D721Med (cell line): ENCODE results near the gene RCVRN.

Experiments used
- DNase-seq: peaks from one replicate; pipeline ENCODE4 v3.0.0; 2011; ENCODE audit warnings: low spot score; ENCODE audit not compliant: insufficient read length
- FAIRE-seq: peaks from 2 replicates; lab custom pipeline; 2011; peaks lifted over from hg19 to GRCh38; lab: Jason Lieb, UNC
- TF ChIP-seq, protein P1 (sequence below): IDR thresholded peaks from 2 replicates; pipeline ENCODE4 v1.5.1; 2012; ENCODE audit warnings: mild to moderate bottlenecking, control low read depth; ENCODE audit not compliant: insufficient read depth; ENCODE audit errors: missing control alignments

Gene RCVRN

DNA sequence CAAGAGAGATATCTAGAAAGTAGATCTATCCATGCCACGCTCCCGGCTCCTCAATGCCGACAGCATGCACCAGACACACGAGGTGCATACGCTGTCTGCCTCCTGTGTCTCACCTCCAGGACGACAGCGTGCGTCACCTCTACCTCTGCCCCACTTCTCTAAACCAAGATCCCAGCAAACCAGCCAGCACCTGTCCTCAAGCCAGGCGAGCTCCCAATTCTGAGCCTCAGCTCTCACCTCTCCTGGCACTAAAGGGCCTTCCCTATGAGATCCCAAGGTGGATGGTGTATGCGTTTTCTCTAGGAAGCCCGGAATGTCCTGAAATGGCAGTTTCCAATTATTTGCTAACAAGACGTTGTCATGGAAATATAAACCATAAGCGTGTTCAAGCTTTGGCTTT is 36.2 kb upstream of the RCVRN start:
- TF ChIP-seq, protein P1, sequence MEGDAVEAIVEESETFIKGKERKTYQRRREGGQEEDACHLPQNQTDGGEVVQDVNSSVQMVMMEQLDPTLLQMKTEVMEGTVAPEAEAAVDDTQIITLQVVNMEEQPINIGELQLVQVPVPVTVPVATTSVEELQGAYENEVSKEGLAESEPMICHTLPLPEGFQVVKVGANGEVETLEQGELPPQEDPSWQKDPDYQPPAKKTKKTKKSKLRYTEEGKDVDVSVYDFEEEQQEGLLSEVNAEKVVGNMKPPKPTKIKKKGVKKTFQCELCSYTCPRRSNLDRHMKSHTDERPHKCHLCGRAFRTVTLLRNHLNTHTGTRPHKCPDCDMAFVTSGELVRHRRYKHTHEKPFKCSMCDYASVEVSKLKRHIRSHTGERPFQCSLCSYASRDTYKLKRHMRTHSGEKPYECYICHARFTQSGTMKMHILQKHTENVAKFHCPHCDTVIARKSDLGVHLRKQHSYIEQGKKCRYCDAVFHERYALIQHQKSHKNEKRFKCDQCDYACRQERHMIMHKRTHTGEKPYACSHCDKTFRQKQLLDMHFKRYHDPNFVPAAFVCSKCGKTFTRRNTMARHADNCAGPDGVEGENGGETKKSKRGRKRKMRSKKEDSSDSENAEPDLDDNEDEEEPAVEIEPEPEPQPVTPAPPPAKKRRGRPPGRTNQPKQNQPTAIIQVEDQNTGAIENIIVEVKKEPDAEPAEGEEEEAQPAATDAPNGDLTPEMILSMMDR: no peak
- no peak for FAIRE-seq
- DNase-seq: no peak

DNA sequence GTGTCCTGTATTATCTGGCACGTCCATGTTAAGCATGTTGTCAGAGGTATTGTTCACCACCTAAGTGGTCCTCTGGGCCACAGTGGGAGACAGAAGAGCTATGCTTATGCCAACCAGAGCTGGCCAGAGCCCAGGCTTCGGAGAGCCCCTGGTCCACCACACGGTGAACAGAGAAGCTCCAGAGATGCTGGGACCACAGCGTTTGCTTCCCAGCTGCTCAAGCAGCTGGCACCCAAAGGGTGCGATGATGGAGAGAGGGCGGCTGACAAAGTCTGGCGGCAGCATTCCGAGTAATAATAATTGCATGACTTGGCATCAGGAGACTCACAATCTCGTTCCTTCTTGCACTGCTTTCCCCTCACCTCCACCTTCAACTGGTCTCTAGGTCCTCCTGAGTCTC is 35.8 kb upstream of the RCVRN start:
- DNase-seq: no peak
- FAIRE-seq: no peak
- TF ChIP-seq, protein P1: no peak

DNA sequence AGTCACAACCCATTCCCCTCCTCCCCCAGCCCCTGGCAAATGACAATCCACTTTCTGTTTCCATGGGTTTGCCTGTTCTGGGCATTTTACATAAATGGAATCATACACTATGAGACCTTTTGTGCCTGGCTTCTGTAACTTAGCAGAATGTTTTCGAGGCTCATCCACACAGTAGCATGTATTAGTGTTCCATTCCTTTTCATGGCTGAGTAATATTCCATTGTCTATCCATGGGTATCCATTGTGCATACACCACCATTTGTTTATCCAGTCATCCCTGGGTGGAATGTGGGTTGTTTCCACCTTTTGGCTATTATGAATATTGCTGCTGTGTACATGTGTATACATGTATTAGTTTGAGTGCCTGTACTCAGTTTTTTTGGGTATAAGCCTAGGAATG is 33.7 kb upstream of the RCVRN start:
- TF ChIP-seq, protein P1: no peak
- no peak for FAIRE-seq

DNA sequence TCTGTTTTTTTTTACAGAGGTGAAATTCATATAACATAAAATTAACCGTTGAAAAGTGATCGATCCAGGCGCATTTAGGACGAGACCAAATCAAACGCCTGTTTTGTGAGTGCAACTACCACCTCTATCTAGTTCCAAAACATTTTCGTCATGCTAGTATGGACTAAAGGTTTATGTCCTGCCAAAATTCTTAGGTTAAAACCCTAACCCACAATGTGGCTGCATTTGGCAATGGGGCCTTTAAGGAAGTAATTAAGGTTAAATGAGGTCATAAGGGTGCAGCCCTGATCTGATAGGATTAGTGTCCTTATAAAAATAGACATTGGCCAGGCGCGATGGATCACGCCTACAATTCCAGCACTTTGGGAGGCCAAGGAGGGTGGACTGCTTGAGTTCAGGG is 32.8 kb upstream of the RCVRN start:
- TF ChIP-seq, protein P1: no peak
- DNase-seq (no peak), FAIRE-seq (no peak)

More for the DNA sequence above, 33.7 kb upstream of the RCVRN start:
- DNase-seq: no peak

DNA sequence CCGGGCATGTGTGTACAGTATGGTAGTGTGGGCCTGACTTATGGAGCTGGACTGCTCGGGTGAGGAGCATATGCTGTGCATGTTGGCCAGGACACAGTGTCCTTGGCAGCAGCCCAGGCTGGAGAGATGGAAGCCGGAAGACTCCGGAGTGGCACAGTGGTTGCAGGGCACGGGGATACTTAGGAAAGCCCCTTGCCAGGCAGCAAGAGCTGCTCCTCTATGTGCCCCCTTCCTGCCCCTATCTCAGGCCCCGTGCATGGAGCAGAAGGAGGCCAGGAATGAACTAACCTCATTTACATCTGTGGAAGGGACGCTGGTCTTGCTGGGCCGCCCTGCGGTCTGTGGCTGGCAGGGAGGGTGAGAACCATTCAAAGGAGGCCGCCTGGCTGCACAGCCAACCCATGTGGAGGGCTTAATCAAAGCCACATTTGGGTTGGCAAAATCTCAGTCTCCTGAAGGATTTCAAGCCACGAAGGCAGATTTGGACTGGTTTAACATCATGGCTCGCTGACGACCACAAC is 32.2 kb upstream of the RCVRN start:
- FAIRE-seq (no peak), DNase-seq (no peak)
- TF ChIP-seq, protein P1: no peak

DNA sequence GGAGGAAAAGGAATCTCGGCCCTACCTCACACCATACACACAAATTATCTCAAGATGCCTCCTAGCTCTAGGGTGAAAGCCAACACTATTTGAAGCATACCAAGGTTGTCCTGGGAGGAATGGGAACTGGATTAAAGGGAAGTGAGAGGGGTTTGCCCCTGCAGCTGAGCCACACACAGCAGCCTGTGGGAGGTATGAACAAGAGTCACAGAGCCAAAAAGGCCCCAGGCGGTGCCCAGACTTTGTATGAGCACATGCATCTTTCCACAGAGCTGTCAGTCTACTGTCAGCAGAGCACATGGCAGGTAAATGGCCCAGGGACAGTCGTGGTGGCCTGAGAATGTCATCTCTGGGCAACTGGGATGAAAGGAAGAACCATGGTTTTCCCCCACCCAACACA is 31.0 kb upstream of the RCVRN start:
- DNase-seq (no peak), FAIRE-seq (no peak)
- TF ChIP-seq, protein P1: no peak

DNA sequence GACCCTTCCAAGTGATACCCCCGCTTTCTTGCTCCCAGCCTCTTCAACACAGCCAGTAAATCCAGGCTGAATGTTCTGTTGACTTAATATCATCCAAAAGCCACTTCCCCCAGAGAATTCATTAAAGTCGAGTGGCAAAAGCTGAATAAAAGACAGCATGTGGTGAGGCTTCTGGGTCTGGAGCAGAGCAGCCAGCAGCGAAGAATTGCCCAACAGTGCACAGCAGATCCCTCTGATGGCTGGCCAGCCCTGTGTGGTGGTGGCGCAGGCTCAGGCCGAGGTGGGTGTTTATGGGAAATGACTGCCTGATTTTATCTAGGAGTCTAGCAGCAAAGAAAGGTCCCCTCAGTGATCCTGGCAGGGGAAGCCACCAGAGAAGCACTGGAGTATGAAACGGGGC is 30.3 kb upstream of the RCVRN start:
- TF ChIP-seq, protein P1: no peak
- no peak for DNase-seq
- no peak for FAIRE-seq
